ENCODE results near the gene MTG1. TPM values are rescaled to one million over a fixed set of nuclear protein-coding genes. Genes with fewer than 3 reads are reported as not detected.

Gene MTG1
- total and polyA plus RNA-seq, 10 of the 15 experiments (the other 5 are each of a cell fraction or from before 2014, with no cell fraction given) = 6.2 to 104 (median 62.5) TPM

- H3K36me3 ChIP-seq (ENCODE audit: control insufficient read depth in 2 of 2, insufficient read depth in 2 of 2, low read length in 1 of 2) = no peaks in the 10 kb centered on the region
- no peak overlapping the region for H2AFZ ChIP-seq (ENCODE audit: control insufficient read depth, low read depth, low read length)
- intact Hi-C loops (cut with micrococcal nuclease; ENCODE audit: unreplicated experiment) (no loop called here), in situ Hi-C loops (cut with MboI) (no loop called here)
- no peak for DNase-seq (ENCODE audit: low read depth, low spot score)
- H3K79me2 ChIP-seq (ENCODE audit: control insufficient read depth, insufficient read depth, low read length) = no peaks in the 10 kb centered on the region
- H3K4me3 ChIP-seq = no peak overlapping the region
- no peak overlapping the region for H3K27ac ChIP-seq (ENCODE audit: control insufficient read depth, insufficient read depth)
- no peak overlapping the region for H3K9ac ChIP-seq (ENCODE audit: control insufficient read depth, insufficient read depth, low read length)
- SMC1A ChIA-PET (ENCODE audit: uncharacterized antibody, unreplicated experiment) = no interaction called here
- no peaks in the 10 kb centered on the region for H3K4me1 ChIP-seq (ENCODE audit: control insufficient read depth, insufficient read depth, low read length)
- no peaks in the 10 kb centered on the region for H3K27me3 ChIP-seq (replicated peaks in 1 of 2; ENCODE audit: control insufficient read depth in 2 of 2, insufficient read depth in 2 of 2, low read length in 1 of 2)
- RAD21 ChIA-PET (ENCODE audit: unreplicated experiment) = no interaction called here
- BruUV-seq (replicated peaks) = no TSS peak
- H3K9me3 ChIP-seq (replicated peaks; ENCODE audit: control insufficient read depth, insufficient read depth, low read length) = peaks cover 2% of the 10 kb centered on the region; the same call in 2 of the 3 replicates
- no peak for FAIRE-seq
- TF ChIP-seq BCLAF1 (IDR thresholded peaks at IDR 0.05) (no peak), RUNX3 (IDR thresholded peaks at IDR 0.05; ENCODE audit: low read length) (no peak), ZNF274 (IDR thresholded peaks at IDR 0.05; ENCODE audit: insufficient read depth, insufficient read length) (no peak), NFIC (IDR thresholded peaks at IDR 0.05; ENCODE audit: low read depth, low read length) (no peak), RELB (IDR thresholded peaks at IDR 0.05; ENCODE audit: low read depth) (no peak)
- H3K4me2 ChIP-seq (ENCODE audit: control insufficient read depth, insufficient read depth) = no peak overlapping the region
- no peak for ATAC-seq
- WGBS (ENCODE audit: insufficient coverage, insufficient replicate concordance, low lambda C conversion rate, missing lambda C conversion rate) = 80% methylated on average over 11 of the region's 11 CpGs
- POLR2A ChIA-PET = no interaction called here
- CTCF ChIA-PET = no interaction called here
- H4K20me1 ChIP-seq (ENCODE audit: control insufficient read depth, insufficient read depth) = no peaks in the 10 kb centered on the region
These were observed 53.0 kb downstream of the MTG1 start for GRCh38 chr10:133446979-133447378.
